HG03521 (cell line): ENCODE measurements around the gene PFN4.

Experiments
- ATAC-seq: cut with Tn5 transposase; IDR thresholded peaks from one replicate; pipeline ENCODE4 v1.9.1; 2021; ENCODE audit warnings: mild to moderate bottlenecking, moderate library complexity; ENCODE audit not compliant: unreplicated experiment

Gene PFN4

GRCh38 chr2:24082787-24083566 is 40.2 kb downstream of the PFN4 start:
- ATAC-seq: no peak

GRCh38 chr2:24080701-24081100 is 42.4 kb downstream of the PFN4 start:
- no peak for ATAC-seq

GRCh38 chr2:24077879-24078278 is 45.3 kb downstream of the PFN4 start:
- no peak for ATAC-seq

GRCh38 chr2:24077535-24077877 is 45.6 kb downstream of the PFN4 start:
- no peak for ATAC-seq

GRCh38 chr2:24076849-24077534 is 46.1 kb downstream of the PFN4 start:
- peak; percentile 7 for ATAC-seq

GRCh38 chr2:24075915-24076848 is 47.0 kb downstream of the PFN4 start, which contains the start of gene SF3B6:
Gene SF3B6, minus strand, starts transcription at chr2:24076326. Its CDS starts 97 bp downstream, at chr2:24076229.
- peak; percentile 93 for ATAC-seq

GRCh38 chr2:24075259-24075658 is 47.9 kb downstream of the PFN4 start:
- ATAC-seq: no peak

GRCh38 chr2:24073816-24074215 is 49.3 kb downstream of the PFN4 start:
- no peak for ATAC-seq

GRCh38 chr2:24072259-24072658 is 50.9 kb downstream of the PFN4 start:
- no peak for ATAC-seq

- ATAC-seq: no peak
Observed at GRCh38 chr2:24065341-24065740, 57.8 kb downstream of the PFN4 start.
